ENCODE measurements around the gene SIGLEC11. TPM values are rescaled to one million over a fixed set of nuclear protein-coding genes. Genes with fewer than 3 reads are reported as not detected.

SIGLEC11 gene
- polyA plus RNA-seq, 2 of the 4 experiments (the other 2 are of a cell fraction) = not detected

DNA sequence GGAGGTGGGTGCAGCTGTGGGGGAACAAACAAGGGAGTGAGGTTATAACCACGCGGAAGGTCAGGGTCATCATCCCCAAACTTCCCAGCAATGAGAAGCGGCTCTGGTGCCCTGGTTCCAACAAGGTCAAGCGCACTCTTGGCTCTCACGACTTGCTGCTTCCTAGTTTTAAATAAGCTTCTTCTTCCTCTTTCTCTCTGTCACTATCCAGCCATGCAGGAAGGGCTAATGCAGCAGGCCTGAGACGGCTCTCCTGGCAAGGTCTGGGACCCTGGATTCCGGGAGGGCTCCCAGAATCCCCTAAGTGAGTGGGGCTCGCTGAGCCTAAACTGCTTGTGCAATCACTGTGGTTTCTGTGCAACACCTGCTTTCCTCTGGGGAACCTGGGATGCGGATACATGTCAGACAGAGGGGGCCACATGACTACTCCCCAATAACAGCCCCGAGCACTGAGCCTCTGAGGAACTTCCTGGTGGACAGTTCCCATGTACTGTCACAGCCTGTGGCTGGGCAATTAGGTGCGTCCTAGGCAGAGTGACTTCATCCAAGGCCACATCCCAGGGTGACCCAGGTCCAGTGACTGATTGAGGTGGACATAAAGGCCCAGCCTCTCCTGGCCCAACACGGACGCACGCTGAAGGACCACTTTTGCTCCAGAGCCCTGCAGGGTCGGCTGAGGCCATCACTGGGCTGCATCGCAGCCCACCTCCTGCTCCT, 40.0 kb upstream of the SIGLEC11 start:
- TF ChIP-seq HOXA7 (CRISPR knock-in tag; IDR thresholded peaks at IDR 0.05) (no peak), NR3C1 (IDR thresholded peaks at IDR 0.05) (no peak), RARB (CRISPR knock-in tag; IDR thresholded peaks at IDR 0.05) (no peak), ZNF302 (CRISPR knock-in tag; IDR thresholded peaks at IDR 0.05) (no peak), ZC3H11A (IDR thresholded peaks at IDR 0.05) (no peak), RAD21 (conservative IDR thresholded peaks at IDR 0.05 in 1 of 2, IDR thresholded peaks at IDR 0.05 in 1 of 2) (no peak), RNF2 (IDR thresholded peaks at IDR 0.05; ENCODE audit: borderline replicate concordance, low read depth) (no peak), ZSCAN20 (CRISPR knock-in tag; IDR thresholded peaks at IDR 0.05) (no peak), BHLHE40 (IDR thresholded peaks at IDR 0.05; ENCODE audit: low read depth, low read length) (no peak), FOSL2 (IDR thresholded peaks at IDR 0.05) (no peak), FOSL2 (CRISPR knock-in tag; IDR thresholded peaks at IDR 0.05) (no peak), ESRRA (IDR thresholded peaks at IDR 0.05; ENCODE audit: borderline replicate concordance, low read length) (no peak), NPAS2 (CRISPR knock-in tag; IDR thresholded peaks at IDR 0.05; ENCODE audit: borderline replicate concordance) (no peak), NFE2L2 (conservative IDR thresholded peaks at IDR 0.05; ENCODE audit: low read length) (no peak), HOXB13 (CRISPR knock-in tag; IDR thresholded peaks at IDR 0.05; ENCODE audit: low read depth) (no peak), CHD2 (IDR thresholded peaks at IDR 0.05; ENCODE audit: low read length, partially characterized antibody) (no peak), POLR2AphosphoS2 (conservative IDR thresholded peaks at IDR 0.05; ENCODE audit: low read length) (no peak), PHF8 (IDR thresholded peaks at IDR 0.05; ENCODE audit: borderline replicate concordance, low read depth) (no peak), CEBPB (IDR thresholded peaks at IDR 0.05) (no peak)
- TF ChIP-seq, protein P1, sequence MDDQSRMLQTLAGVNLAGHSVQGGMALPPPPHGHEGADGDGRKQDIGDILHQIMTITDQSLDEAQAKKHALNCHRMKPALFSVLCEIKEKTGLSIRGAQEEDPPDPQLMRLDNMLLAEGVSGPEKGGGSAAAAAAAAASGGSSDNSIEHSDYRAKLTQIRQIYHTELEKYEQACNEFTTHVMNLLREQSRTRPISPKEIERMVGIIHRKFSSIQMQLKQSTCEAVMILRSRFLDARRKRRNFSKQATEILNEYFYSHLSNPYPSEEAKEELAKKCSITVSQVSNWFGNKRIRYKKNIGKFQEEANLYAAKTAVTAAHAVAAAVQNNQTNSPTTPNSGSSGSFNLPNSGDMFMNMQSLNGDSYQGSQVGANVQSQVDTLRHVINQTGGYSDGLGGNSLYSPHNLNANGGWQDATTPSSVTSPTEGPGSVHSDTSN (IDR thresholded peaks at IDR 0.05) = no peak
- TF ChIP-seq, protein P2, sequence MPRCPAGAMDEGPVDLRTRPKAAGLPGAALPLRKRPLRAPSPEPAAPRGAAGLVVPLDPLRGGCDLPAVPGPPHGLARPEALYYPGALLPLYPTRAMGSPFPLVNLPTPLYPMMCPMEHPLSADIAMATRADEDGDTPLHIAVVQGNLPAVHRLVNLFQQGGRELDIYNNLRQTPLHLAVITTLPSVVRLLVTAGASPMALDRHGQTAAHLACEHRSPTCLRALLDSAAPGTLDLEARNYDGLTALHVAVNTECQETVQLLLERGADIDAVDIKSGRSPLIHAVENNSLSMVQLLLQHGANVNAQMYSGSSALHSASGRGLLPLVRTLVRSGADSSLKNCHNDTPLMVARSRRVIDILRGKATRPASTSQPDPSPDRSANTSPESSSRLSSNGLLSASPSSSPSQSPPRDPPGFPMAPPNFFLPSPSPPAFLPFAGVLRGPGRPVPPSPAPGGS (IDR thresholded peaks at IDR 0.05) = no peak
- DNase-seq (ENCODE audit: low read depth in 1 of 2, low spot score in 1 of 2) (no peak), ATAC-seq (no peak), FAIRE-seq (no peak)
- peaks cover 17% of the 10 kb centered on the region for H3K4me1 ChIP-seq
- ChIA-PET CTCF (interaction anchor here (0.7 to 3.9 kb wide), 6 partner anchors 8 to 51 kb away, joined by 3 to 24 read pairs (median 4); no protein-coding TSS in a partner anchor), POLR2A (no interaction called here)
- H3K27ac ChIP-seq = no peak overlapping the region
- H3K4me3 ChIP-seq = no peak overlapping the region
- H3K9me3 ChIP-seq = no peaks in the 10 kb centered on the region
- H3K4me2 ChIP-seq = no peak overlapping the region
- 87% methylated on average over 16 of the region's 16 CpGs for WGBS (ENCODE audit: missing lambda C conversion rate)

DNA sequence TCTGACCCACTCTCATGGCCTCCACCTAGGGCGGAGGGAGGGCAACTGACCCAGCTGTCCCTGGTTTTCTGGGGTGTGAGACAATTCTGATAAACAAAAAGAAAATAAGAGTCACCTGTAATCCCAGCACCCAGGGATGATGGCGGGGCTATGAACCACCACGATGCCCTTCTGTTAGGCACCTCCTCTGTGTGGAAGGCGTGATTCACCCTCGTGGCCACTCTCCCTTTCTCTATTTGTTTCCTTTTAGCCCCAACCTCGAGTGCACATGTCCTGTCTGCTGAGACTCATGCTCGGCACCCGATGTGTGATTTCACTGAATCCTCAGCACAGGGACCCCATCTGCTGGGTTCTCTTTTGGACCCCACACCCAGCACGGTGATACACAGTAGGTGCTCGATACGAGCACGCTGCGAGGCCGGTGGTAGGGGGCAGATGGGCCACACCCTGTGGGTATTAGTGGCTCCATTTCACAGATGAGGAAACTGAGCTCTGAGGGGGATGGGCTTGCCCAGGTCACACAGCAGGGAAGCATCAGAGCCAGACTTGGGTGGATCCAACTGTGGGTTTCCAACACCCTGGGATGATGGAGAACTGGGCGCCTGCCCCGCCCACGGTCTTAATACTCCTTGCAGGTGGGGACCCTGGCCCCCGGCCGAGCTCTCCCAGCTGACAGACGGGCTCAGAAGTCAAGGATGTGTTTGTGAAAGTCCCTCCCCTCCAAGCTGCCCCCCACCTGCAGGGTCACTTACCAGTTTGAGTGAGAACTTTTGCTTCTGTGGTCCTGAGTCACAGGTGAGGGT, 39.3 kb upstream of the SIGLEC11 start:
- 91% methylated on average over 19 of the region's 20 CpGs for WGBS (ENCODE audit: missing lambda C conversion rate)
- FAIRE-seq (no peak), DNase-seq (ENCODE audit: low read depth in 1 of 2, low spot score in 1 of 2) (no peak), ATAC-seq (no peak)
- POLR2A ChIA-PET = no interaction called here
- CTCF ChIA-PET = interaction anchor here (0.7 to 1.3 kb wide), 3 partner anchors 9 to 62 kb away, joined by 3 read pairs; no protein-coding TSS in a partner anchor
- no peaks in the 10 kb centered on the region for H3K9me3 ChIP-seq
- no peak overlapping the region for H3K4me2 ChIP-seq
- H3K27ac ChIP-seq = no peak overlapping the region
- peaks cover 17% of the 10 kb centered on the region for H3K4me1 ChIP-seq
- no peak overlapping the region for H3K4me3 ChIP-seq
- TF ChIP-seq, protein P3, sequence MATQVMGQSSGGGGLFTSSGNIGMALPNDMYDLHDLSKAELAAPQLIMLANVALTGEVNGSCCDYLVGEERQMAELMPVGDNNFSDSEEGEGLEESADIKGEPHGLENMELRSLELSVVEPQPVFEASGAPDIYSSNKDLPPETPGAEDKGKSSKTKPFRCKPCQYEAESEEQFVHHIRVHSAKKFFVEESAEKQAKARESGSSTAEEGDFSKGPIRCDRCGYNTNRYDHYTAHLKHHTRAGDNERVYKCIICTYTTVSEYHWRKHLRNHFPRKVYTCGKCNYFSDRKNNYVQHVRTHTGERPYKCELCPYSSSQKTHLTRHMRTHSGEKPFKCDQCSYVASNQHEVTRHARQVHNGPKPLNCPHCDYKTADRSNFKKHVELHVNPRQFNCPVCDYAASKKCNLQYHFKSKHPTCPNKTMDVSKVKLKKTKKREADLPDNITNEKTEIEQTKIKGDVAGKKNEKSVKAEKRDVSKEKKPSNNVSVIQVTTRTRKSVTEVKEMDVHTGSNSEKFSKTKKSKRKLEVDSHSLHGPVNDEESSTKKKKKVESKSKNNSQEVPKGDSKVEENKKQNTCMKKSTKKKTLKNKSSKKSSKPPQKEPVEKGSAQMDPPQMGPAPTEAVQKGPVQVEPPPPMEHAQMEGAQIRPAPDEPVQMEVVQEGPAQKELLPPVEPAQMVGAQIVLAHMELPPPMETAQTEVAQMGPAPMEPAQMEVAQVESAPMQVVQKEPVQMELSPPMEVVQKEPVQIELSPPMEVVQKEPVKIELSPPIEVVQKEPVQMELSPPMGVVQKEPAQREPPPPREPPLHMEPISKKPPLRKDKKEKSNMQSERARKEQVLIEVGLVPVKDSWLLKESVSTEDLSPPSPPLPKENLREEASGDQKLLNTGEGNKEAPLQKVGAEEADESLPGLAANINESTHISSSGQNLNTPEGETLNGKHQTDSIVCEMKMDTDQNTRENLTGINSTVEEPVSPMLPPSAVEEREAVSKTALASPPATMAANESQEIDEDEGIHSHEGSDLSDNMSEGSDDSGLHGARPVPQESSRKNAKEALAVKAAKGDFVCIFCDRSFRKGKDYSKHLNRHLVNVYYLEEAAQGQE (IDR thresholded peaks at IDR 0.05) = no peak
- TF ChIP-seq FOSL2 (IDR thresholded peaks at IDR 0.05) (no peak), FOSL2 (CRISPR knock-in tag; IDR thresholded peaks at IDR 0.05) (no peak), CEBPB (IDR thresholded peaks at IDR 0.05) (no peak), MYC (IDR thresholded peaks at IDR 0.05; ENCODE audit: borderline replicate concordance, low read length) (no peak), FOSB (CRISPR knock-in tag; IDR thresholded peaks at IDR 0.05) (no peak), MAZ (IDR thresholded peaks at IDR 0.05; ENCODE audit: borderline replicate concordance, low read depth, low read length) (no peak), HOXA7 (CRISPR knock-in tag; IDR thresholded peaks at IDR 0.05) (no peak), JUNB (IDR thresholded peaks at IDR 0.05) (no peak)
- TF ChIP-seq, protein P1 (IDR thresholded peaks at IDR 0.05) = no peak
- TF ChIP-seq, protein P4, sequence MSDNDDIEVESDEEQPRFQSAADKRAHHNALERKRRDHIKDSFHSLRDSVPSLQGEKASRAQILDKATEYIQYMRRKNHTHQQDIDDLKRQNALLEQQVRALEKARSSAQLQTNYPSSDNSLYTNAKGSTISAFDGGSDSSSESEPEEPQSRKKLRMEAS (IDR thresholded peaks at IDR 0.05) = no peak

Data from A549 (cell line).